DOHH2 (cell line): ENCODE measurements around the gene CEP76.

ENCODE experiments used
- H3F3A ChIP-seq: fragments of 200-600 bp; sonication (generic), shearing (Covaris generic); 2 replicates; pipeline ENCODE4 v1.6.0; 2016; ENCODE audit warnings: antibody characterized with exemption, mild to moderate bottlenecking; ENCODE audit not compliant: control insufficient read depth, insufficient read depth
- H3K27ac ChIP-seq: fragments of 200-600 bp; sonication (generic); 2 replicates; pipeline ENCODE4 v1.5.1; 2014; ENCODE audit warnings: low read depth, mild to moderate bottlenecking, low read length, moderate library complexity
- H3K27me3 ChIP-seq: fragments of 200-600 bp; sonication (generic); 2 replicates; pipeline ENCODE4 v1.6.1; 2014; ENCODE audit warnings: mild to moderate bottlenecking, low read length, mixed read lengths; ENCODE audit not compliant: control insufficient read depth
- H3K36me3 ChIP-seq: fragments of 200-600 bp; sonication (generic); 2 replicates; pipeline ENCODE4 v1.6.1; 2014; ENCODE audit warnings: mild to moderate bottlenecking, low read length, moderate library complexity, mixed read lengths; ENCODE audit not compliant: control insufficient read depth
- H3K4me1 ChIP-seq: fragments of 200-600 bp; sonication (generic); 2 replicates; pipeline ENCODE4 v1.6.1; 2014; ENCODE audit warnings: mild to moderate bottlenecking, low read length, mixed read lengths; ENCODE audit not compliant: control insufficient read depth
- H3K4me2 ChIP-seq: fragments of 200-600 bp; sonication (generic); 2 replicates; pipeline ENCODE4 v1.6.0; 2014; ENCODE audit warnings: mild to moderate bottlenecking, low read length, moderate library complexity
- H3K4me3 ChIP-seq: fragments of 200-600 bp; sonication (generic); 2 replicates; pipeline ENCODE4 v1.5.1; 2014; ENCODE audit warnings: mild to moderate bottlenecking, low read length, mixed read lengths
- H3K79me2 ChIP-seq: fragments of 200-600 bp; sonication (generic); 2 replicates; pipeline ENCODE4 v1.6.1; 2014; ENCODE audit warnings: mild to moderate bottlenecking, low read length, mixed read lengths; ENCODE audit not compliant: control insufficient read depth
- H3K9me2 ChIP-seq: fragments of 200-600 bp; sonication (generic); replicated peaks from 2 replicates; pipeline ENCODE4 v1.6.1; 2014; ENCODE audit warnings: mild to moderate bottlenecking, low read length, mixed read lengths; ENCODE audit not compliant: control insufficient read depth
- H3K9me3 ChIP-seq: fragments of 200-600 bp; sonication (generic); 2 replicates; pipeline ENCODE4 v1.6.1; 2014; ENCODE audit warnings: antibody characterized with exemption, low read length, mixed read lengths; ENCODE audit not compliant: control insufficient read depth, insufficient read depth
- H4K20me1 ChIP-seq: fragments of 200-600 bp; sonication (generic); 2 replicates; pipeline ENCODE4 v1.6.0; 2014; ENCODE audit warnings: low read depth, mild to moderate bottlenecking, antibody characterized with exemption, low read length, moderate library complexity; ENCODE audit not compliant: control insufficient read depth, insufficient read depth
- EZH2phosphoT487 ChIP-seq: fragments of 200-600 bp; sonication (generic); IDR thresholded peaks from 2 replicates; pipeline ENCODE4 v1.6.1; 2017; ENCODE audit warnings: borderline replicate concordance, mild to moderate bottlenecking, antibody characterized with exemption, low read length, moderate library complexity, mixed read lengths
- TF ChIP-seq, protein P1 (sequence below): fragments of 200-600 bp; sonication (generic); IDR thresholded peaks from one replicate; pipeline ENCODE4 v1.5.1; 2014; ENCODE audit warnings: antibody characterized with exemption, mild to moderate bottlenecking, low read depth, low read length; ENCODE audit not compliant: poor library complexity, severe bottlenecking

CEP76 gene, protein sequence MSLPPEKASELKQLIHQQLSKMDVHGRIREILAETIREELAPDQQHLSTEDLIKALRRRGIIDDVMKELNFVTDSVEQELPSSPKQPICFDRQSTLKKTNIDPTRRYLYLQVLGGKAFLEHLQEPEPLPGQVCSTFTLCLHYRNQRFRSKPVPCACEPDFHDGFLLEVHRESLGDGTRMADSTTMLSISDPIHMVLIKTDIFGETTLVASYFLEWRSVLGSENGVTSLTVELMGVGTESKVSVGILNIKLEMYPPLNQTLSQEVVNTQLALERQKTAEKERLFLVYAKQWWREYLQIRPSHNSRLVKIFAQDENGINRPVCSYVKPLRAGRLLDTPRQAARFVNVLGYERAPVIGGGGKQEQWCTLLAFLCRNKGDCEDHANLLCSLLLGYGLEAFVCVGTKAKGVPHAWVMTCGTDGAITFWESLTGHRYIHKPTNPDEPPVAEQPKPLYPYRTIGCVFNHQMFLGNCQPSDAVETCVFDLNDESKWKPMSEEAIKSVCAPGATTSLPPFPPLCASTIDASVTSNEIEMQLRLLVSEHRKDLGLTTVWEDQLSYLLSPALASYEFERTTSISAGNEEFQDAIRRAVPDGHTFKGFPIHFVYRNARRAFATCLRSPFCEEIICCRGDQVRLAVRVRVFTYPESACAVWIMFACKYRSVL

DNA sequence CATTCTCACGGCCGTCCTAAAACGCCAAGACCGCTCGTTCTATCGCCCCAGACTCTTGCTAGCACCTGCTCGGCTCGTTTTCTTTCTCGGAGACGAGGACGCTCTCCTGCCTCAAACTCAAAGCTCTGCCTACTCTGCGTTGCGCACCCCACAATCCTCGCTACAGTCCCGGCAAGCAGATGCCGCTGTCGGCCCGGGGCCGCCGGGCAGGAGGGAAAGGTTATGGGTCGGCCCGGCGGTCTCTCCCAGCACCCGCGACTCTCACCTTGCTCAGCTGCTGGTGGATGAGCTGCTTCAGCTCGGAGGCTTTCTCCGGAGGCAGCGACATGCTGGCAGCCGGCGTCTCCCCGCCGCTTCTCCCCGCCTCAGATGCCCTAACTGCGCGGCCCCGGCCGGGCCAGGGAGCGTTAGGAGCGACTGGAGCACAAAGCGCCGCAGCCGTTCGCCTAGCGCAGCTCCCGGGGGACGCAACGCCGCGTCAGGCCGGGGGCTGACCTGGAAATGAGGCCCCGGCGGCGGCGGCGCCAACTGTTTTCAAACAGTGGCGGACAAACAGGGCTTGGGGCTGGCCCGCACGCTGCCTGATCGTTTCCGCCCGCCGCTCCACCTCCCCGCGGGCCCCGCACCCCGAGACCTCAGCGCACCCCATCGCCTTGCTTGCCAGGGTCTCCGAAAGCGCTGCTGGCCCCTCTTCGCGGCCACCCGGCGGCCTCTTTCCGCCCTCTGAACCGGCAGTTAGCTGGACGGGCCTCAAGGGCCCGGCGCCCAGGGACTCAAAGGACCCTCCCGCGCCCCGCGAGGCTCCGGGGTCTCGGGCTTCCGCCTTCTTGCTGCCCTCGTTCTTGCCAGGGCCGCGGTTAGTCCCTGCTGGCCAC lies at the start of gene CEP76, which contains the start of gene PSMG2:
Gene CEP76, minus strand, starts transcription at position 503 of the 875 bp plus-strand sequence. Its CDS starts 175 bp downstream, at position 328.
Gene PSMG2, plus strand, starts transcription at position 822 of the 875 bp plus-strand sequence. CDS start 66 bp downstream, outside the sequence.
- peak within 1 kb of the TSS; percentile 79 for H3K27ac ChIP-seq
- H3K36me3 ChIP-seq, result peaks cover 75% of the 10 kb centered on the region
- no peaks in the 10 kb centered on the region for H3K27me3 ChIP-seq
- no peaks in the 10 kb centered on the region for H3K9me2 ChIP-seq
- H3K4me2 ChIP-seq, result peak within 1 kb of the TSS; percentile 96
- peaks cover 9% of the 10 kb centered on the region for H4K20me1 ChIP-seq
- peak within 1 kb of the TSS; percentile 92 for H3K4me3 ChIP-seq
- H3K9me3 ChIP-seq, result no peaks in the 10 kb centered on the region
- TF ChIP-seq, protein P1, sequence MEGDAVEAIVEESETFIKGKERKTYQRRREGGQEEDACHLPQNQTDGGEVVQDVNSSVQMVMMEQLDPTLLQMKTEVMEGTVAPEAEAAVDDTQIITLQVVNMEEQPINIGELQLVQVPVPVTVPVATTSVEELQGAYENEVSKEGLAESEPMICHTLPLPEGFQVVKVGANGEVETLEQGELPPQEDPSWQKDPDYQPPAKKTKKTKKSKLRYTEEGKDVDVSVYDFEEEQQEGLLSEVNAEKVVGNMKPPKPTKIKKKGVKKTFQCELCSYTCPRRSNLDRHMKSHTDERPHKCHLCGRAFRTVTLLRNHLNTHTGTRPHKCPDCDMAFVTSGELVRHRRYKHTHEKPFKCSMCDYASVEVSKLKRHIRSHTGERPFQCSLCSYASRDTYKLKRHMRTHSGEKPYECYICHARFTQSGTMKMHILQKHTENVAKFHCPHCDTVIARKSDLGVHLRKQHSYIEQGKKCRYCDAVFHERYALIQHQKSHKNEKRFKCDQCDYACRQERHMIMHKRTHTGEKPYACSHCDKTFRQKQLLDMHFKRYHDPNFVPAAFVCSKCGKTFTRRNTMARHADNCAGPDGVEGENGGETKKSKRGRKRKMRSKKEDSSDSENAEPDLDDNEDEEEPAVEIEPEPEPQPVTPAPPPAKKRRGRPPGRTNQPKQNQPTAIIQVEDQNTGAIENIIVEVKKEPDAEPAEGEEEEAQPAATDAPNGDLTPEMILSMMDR, result no peak
- no peak for TF ChIP-seq EZH2phosphoT487
- no peaks in the 10 kb centered on the region for H3F3A ChIP-seq
- peaks cover 28% of the 10 kb centered on the region for H3K4me1 ChIP-seq
- H3K79me2 ChIP-seq, result peaks cover 77% of the 10 kb centered on the region

DNA sequence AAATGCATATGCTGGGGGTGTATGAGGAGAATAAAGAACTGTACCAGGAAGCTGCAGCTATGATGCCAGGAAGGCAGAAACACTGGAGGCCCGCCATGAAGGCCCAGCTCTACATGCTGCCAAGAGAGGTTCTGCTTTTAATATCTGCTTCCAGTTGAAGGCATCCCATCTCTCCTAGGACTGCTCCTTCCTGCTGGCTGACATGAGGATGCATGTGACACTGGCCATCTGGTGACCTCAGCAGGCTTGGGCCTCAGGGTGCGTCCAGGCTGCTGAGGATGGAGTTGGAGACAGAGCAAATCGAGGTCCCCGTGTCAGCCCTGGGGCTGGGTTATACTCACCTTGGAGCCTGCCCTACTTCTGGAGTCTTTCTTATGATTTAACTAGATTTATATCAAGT lies 49.4 kb upstream of the CEP76 start:
- Histone ChIP-seq H3K4me1 (peaks cover 5% of the 10 kb centered on the region; the same call in 1 of the 2 replicates), H3K27me3 (peaks cover 26% of the 10 kb centered on the region), H3F3A (no peaks in the 10 kb centered on the region), H3K79me2 (no peaks in the 10 kb centered on the region), H3K27ac (no peak overlapping the region), H3K4me3 (no peak overlapping the region), H3K4me2 (no peak overlapping the region), H3K9me3 (no peaks in the 10 kb centered on the region), H4K20me1 (no peaks in the 10 kb centered on the region), H3K36me3 (no peaks in the 10 kb centered on the region), H3K9me2 (no peaks in the 10 kb centered on the region)
- no peak for TF ChIP-seq EZH2phosphoT487
- TF ChIP-seq, protein P1, result no peak

DNA sequence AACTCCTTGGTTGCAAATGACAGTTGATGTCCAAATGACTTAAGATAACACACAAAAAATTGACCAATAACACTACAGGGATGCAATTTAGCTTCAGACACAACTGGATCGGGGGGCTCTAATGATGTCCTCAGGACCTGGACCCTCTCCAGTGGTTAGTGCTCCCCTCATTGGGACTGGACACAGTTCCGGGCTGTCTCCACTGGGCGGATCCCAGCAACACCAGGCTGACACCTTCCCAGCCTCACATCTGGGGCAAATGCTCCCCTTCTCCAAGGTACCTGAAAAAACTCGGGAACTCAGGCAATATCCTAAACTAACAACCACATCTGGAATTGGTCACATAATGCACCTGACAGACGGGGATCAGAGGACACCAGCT lies 49.0 kb upstream of the CEP76 start:
- peaks cover 26% of the 10 kb centered on the region for H3K27me3 ChIP-seq
- no peaks in the 10 kb centered on the region for H3K9me2 ChIP-seq
- H4K20me1 ChIP-seq, result no peaks in the 10 kb centered on the region
- no peaks in the 10 kb centered on the region for H3K9me3 ChIP-seq
- no peaks in the 10 kb centered on the region for H3K36me3 ChIP-seq
- H3K79me2 ChIP-seq, result no peaks in the 10 kb centered on the region
- H3K4me3 ChIP-seq, result no peak overlapping the region
- no peak overlapping the region for H3K4me2 ChIP-seq
- TF ChIP-seq, protein P1, result no peak
- TF ChIP-seq EZH2phosphoT487, result no peak
- H3K27ac ChIP-seq, result no peak overlapping the region
- H3F3A ChIP-seq, result no peaks in the 10 kb centered on the region
- peaks cover 5% of the 10 kb centered on the region; the same call in 1 of the 2 replicates for H3K4me1 ChIP-seq
